ENCODE data around the gene PTGES. TPM values are rescaled to one million over a fixed set of nuclear protein-coding genes. Genes with fewer than 3 reads are reported as not detected.
"Not testable (repeated sequence)": the region's sequence is repeated elsewhere in the genome, so short reads cannot be mapped to it uniquely, and the experiment has no call there.

PTGES gene
- total RNA-seq, 6 donors from 2014 or later = 0.76 to 4.2 (median 2.5) TPM

DNA sequence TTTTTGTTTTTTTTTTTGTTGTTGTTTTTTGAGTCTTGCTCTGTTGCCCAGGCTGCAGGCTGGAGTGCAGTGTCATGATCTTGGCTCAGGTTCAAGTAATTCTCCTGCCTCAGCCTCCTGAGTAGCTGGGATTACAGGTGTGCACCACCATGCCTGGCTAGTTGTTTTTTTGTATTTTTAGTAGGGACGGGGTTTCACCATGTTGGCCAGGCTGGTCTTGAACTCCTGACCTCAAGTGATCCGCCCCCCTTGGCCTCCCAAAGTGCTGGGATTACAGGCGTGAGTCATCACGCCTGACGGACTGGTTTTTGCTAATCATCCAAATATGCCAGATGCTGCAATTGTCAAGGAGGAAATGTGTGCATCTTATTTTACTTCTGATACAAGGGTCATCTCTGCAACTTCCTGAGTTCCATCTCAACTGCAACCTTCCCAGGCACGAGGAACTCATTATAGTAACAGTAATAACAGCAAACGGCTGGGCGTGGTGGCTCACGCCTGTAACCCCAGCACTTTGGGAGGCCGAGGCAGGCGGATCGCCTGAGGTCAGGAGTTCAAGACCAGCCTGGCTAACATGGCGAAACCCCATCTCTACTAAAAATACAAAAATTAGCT is 9.6 kb upstream of the PTGES start:
- not testable (repeated sequence) for H3K9me3 ChIP-seq, H3K4me3 ChIP-seq, H3K36me3 ChIP-seq, H3K27me3 ChIP-seq
- H3K27ac ChIP-seq = peak overlapping the region; percentile 55 to 70 (median 64)
- 40 to 59% methylated on average over 12 to 13 of the region's 13 CpGs for WGBS, 2 donors
- peaks cover 12 to 24% (median 22%) of the 10 kb centered on the region in 4 donors for H3K4me1 ChIP-seq
- peak; percentile 73 to 86 for ATAC-seq (ENCODE audit: low FRiP score in 2 of 2)
- DNase-seq = peak; percentile 27 to 49
- peak in 1 of 2 donors; percentile 84 for TF ChIP-seq POLR2AphosphoS5 (IDR thresholded peaks at IDR 0.05)

DNA sequence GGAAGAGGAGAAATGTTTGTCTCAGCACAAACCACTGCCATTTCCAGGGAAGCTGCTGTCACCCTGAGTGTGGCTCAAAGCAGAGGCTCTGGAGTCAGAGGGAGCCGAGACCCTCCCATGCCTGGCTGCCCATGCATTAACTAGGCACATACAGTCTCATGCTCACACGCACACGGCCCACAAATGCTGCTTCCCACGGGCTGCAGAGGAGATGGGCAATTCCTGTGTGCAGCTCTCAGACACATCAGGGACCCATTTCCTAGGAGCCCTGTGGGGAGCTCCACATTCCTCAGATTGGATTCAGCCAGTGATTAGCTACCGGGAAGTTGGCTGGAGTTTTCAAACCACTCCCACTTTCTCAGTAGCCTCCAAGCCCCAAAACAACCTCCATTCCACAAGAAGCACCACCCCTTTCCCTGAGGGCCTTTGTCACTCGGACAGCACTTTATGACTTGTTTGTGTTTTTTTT is 9.1 kb upstream of the PTGES start:
- Histone ChIP-seq H3K27me3 (no peaks in the 10 kb centered on the region), H3K9me3 (no peaks in the 10 kb centered on the region), H3K36me3 (no peaks in the 10 kb centered on the region), H3K4me3 (no peak overlapping the region), H3K4me1 (peaks cover 12 to 29% (median 27%) of the 10 kb centered on the region in 4 donors), H3K27ac (peak overlapping the region; percentile 24 to 67 (median 51))
- DNase-seq (no peak), ATAC-seq (ENCODE audit: low FRiP score in 2 of 2) (peak; percentile 8 to 45)
- 17 to 80% methylated on average over 3 to 5 of the region's 6 CpGs for WGBS, 2 donors
- TF ChIP-seq POLR2AphosphoS5 (IDR thresholded peaks at IDR 0.05) (no peak), EP300 (IDR thresholded peaks at IDR 0.05) (no peak), POLR2A (IDR thresholded peaks at IDR 0.05) (no peak)
- TF ChIP-seq, protein P1, sequence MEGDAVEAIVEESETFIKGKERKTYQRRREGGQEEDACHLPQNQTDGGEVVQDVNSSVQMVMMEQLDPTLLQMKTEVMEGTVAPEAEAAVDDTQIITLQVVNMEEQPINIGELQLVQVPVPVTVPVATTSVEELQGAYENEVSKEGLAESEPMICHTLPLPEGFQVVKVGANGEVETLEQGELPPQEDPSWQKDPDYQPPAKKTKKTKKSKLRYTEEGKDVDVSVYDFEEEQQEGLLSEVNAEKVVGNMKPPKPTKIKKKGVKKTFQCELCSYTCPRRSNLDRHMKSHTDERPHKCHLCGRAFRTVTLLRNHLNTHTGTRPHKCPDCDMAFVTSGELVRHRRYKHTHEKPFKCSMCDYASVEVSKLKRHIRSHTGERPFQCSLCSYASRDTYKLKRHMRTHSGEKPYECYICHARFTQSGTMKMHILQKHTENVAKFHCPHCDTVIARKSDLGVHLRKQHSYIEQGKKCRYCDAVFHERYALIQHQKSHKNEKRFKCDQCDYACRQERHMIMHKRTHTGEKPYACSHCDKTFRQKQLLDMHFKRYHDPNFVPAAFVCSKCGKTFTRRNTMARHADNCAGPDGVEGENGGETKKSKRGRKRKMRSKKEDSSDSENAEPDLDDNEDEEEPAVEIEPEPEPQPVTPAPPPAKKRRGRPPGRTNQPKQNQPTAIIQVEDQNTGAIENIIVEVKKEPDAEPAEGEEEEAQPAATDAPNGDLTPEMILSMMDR (IDR thresholded peaks at IDR 0.05) = no peak

DNA sequence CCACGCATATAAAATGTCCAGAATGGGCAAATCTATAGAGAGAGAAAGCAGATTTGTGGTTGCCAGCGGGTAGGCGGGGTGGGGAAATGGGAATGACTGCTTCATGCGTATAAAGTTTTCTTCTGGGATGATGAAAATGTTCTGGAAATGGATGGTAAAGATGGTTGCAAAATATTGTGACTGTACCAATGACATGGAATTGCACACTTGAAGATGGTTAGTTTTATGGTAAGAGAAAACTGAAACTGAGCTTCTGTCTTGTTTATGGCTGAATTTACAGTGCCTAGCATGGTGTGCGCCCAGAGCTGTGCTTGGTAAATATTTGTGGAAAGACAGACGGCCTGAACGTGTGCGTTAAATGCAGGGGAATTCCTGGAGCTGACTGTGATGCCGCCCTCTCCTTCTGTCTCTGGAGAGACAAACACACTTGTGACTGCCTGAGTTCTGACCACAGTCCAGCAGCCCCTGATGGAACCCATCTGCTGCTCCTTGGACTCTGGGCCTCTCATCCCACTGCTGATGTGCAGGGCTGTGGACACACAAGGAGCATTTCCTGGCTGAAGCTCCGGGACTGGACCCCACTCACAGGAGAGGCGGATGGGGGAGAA is 8.6 kb upstream of the PTGES start:
- DNase-seq (peak in 1 of 2 donors; percentile 31), ATAC-seq (ENCODE audit: low FRiP score in 2 of 2) (peak; percentile 45 to 64)
- WGBS, 2 donors = 58 to 59% methylated on average over 11 of the region's 11 CpGs
- Histone ChIP-seq H3K9me3 (no peaks in the 10 kb centered on the region), H3K27me3 (no peaks in the 10 kb centered on the region), H3K36me3 (no peaks in the 10 kb centered on the region), H3K27ac (peak overlapping the region; percentile 24 to 67 (median 51)), H3K4me3 (no peak overlapping the region), H3K4me1 (peaks cover 12 to 30% (median 27%) of the 10 kb centered on the region in 4 donors)
- no peak for TF ChIP-seq POLR2A (IDR thresholded peaks at IDR 0.05)
- peak in 1 of 2 donors; percentile 11 for TF ChIP-seq POLR2AphosphoS5 (IDR thresholded peaks at IDR 0.05)

DNA sequence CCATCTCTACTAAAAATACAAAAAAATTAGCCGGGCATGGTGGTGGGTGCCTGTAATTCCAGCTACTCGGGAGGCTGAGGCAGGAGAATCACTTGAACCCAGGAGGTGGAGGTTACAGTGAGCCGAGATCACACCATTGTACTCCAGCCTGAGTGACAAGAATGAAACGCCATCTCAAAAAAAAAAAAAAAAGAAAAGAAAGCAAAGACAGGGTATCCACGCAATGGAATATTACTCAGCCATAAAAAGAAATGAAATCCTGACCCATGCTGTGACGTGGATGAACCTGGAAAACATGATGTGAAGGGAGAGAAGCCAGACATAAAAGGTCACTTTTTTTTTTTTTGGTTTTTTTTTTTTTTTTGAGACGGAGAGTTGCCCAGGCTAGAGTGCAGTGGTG is 7.9 kb upstream of the PTGES start:
- not testable (repeated sequence) for ATAC-seq (ENCODE audit: low FRiP score in 2 of 2); H3K36me3 ChIP-seq; H3K9me3 ChIP-seq; H3K4me3 ChIP-seq; H3K27me3 ChIP-seq; DNase-seq
- Histone ChIP-seq H3K27ac (peak overlapping the region in 2 of 4 donors; percentile 51), H3K4me1 (peaks cover 12 to 30% (median 27%) of the 10 kb centered on the region in 4 donors)
- 86% methylated on average over 7 of the region's 7 CpGs for WGBS, 2 donors

DNA sequence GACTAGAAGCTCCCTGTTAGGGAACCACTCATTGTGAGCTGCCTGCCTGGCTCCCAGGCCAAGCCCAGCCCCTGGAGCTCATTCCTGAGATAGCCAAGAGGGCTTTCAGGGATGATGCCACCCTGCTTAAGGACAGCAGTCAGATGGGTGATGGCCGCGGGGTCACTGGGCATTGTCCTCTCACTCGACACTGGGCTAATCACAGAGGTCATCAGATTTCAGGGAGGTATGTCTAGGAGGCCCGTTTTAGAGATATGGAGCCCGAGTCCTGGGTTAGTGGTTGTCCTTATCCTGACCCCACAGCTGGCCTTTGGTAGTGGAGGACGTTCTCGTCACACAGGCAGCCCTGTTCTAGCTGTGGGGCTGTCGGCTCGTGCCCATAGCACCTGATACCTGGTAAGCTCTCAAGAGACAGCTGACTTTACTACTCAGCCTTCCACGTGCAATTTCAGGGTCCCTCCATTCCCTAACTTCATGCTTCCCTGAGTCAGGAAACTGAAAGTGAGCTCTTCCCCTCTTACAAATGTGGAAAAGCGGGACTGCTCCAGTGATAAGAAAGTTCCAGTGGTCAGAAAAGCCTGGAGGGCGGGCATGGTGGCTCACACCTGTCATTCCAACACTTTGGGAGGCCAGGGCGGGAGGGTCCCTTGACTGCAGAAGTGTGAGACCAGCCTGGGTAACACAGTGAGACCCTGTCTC is 7.1 kb upstream of the PTGES start:
- peaks cover 12 to 30% (median 27%) of the 10 kb centered on the region in 4 donors for H3K4me1 ChIP-seq
- WGBS, 2 donors = 76 to 84% methylated on average over 10 to 13 of the region's 13 CpGs
- no peaks in the 10 kb centered on the region for H3K36me3 ChIP-seq
- no peak for DNase-seq
- H3K4me3 ChIP-seq = no peak overlapping the region
- ATAC-seq (ENCODE audit: low FRiP score in 2 of 2) = no peak
- TF ChIP-seq POLR2A (IDR thresholded peaks at IDR 0.05) (no peak), EP300 (IDR thresholded peaks at IDR 0.05) (no peak), POLR2AphosphoS5 (IDR thresholded peaks at IDR 0.05) (no peak)
- TF ChIP-seq, protein P1 (IDR thresholded peaks at IDR 0.05) = no peak
- no peak overlapping the region for H3K27ac ChIP-seq
- no peaks in the 10 kb centered on the region for H3K27me3 ChIP-seq
- H3K9me3 ChIP-seq = no peaks in the 10 kb centered on the region

DNA sequence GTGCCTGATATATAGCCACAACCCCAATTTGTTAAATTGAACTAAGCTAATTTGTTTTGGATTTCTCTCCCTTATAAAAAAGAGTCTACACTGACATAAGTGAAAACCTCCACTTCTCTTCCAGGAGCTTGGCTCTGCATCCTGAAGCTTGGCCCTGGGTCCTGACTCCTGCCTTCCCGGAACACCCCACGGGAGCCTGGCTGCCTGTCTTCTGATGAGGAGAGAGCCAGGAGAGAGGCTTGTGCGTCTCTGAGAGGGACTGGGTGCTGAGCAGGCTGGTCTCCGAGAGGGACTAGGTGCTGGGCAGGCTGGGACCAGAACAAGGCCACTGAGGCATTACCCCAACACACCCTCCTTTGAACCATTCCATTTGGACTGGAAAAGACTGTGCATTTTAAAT is 6.5 kb upstream of the PTGES start:
- H3K9me3 ChIP-seq = no peaks in the 10 kb centered on the region
- ATAC-seq (ENCODE audit: low FRiP score in 2 of 2) (no peak), DNase-seq (no peak)
- no peak overlapping the region for H3K4me3 ChIP-seq
- TF ChIP-seq POLR2AphosphoS5 (IDR thresholded peaks at IDR 0.05) (no peak), EP300 (IDR thresholded peaks at IDR 0.05) (no peak), POLR2A (IDR thresholded peaks at IDR 0.05) (no peak)
- TF ChIP-seq, protein P1 (IDR thresholded peaks at IDR 0.05) = no peak
- no peak overlapping the region for H3K27ac ChIP-seq
- H3K27me3 ChIP-seq = no peaks in the 10 kb centered on the region
- WGBS, 2 donors = 86 to 97% methylated on average over 4 of the region's 4 CpGs
- no peaks in the 10 kb centered on the region for H3K36me3 ChIP-seq
- peaks cover 12 to 30% (median 27%) of the 10 kb centered on the region in 4 donors for H3K4me1 ChIP-seq
